Prostate gland (tissue), 2 donors: Measurements from ENCODE around the gene RNF208. TPM values are rescaled to one million over a fixed set of nuclear protein-coding genes. Genes with fewer than 3 reads are reported as not detected.

Experiments
- DNase-seq: peaks from one replicate; pipeline ENCODE4 v3.0.0-alpha.2; 2019; ENCODE audit warnings: low spot score
- H3K27ac ChIP-seq, 2 donors: fragments of 200-600 bp; sonication (generic); 2 replicates each; pipeline ENCODE4 v1.5.1; 2017 to 2019
- H3K27me3 ChIP-seq: fragments of 200-600 bp; sonication (generic); replicated peaks from 2 replicates; pipeline ENCODE4 v1.5.1; 2019; ENCODE audit not compliant: insufficient read depth
- H3K36me3 ChIP-seq, 2 donors: fragments of 200-600 bp; sonication (generic); 1 replicate in 1 of 2; 2 replicates in 1 of 2; pipeline versions ENCODE4 v1.5.1 to v1.8.1; 2017 to 2019
- H3K4me1 ChIP-seq: fragments of 200-600 bp; sonication (generic); replicated peaks from 2 replicates; pipeline ENCODE4 v1.5.1; 2019
- H3K4me3 ChIP-seq, 2 donors: fragments of 200-600 bp; sonication (generic); 2 replicates each; pipeline ENCODE4 v1.5.1; 2017 to 2019
- H3K9me3 ChIP-seq: fragments of 200-600 bp; sonication (generic); 2 replicates; pipeline ENCODE4 v1.5.1; 2017
- POLR2A ChIP-seq: fragments of 450-650 bp; IDR thresholded peaks from one replicate; pipeline ENCODE4 v1.6.1; 2016; ENCODE audit warnings: antibody characterized with exemption, mild to moderate bottlenecking
- POLR2AphosphoS5 ChIP-seq: sonication (generic); formaldehyde crosslinking; IDR thresholded peaks from one replicate; pipeline ENCODE4 v1.6.1; 2017; ENCODE audit warnings: antibody characterized with exemption
- WGBS: methylation state at CpG from one replicate; pipeline ENCODE4 v1.1.5; 2018; 5-methylcytosine and 5-hydroxymethylcytosine counted together
- intact Hi-C: fragments of 100-400 bp; cut with DNase I; formaldehyde crosslinking; loops from one replicate; pipeline ENCODE4 v1.14.2; 2022
- total RNA-seq, 2 donors: library from RNA; depleted of rRNA; stranded (reverse); fragments of >200 nt; gene quantifications; one replicate each; pipeline ENCODE4 v1.1.0, GENCODE V29; 2016
- TF ChIP-seq, protein P1 (sequence below), 4 experiments: fragments of 200-600 bp in 2 of 4; fragments of 450-650 bp in 2 of 4; sonication (generic) in 2 of 4; IDR thresholded peaks; 1 replicate in 3 of 4; 2 replicates in 1 of 4; pipeline ENCODE4 v1.5.1; 2016 to 2019; ENCODE audit warnings: antibody characterized with exemption in 4 of 4, mild to moderate bottlenecking in 2 of 4, moderate library complexity in 2 of 4

RNF208 gene
- total RNA-seq, 2 donors from 2014 or later, result 3.8 to 6.2 TPM

DNA sequence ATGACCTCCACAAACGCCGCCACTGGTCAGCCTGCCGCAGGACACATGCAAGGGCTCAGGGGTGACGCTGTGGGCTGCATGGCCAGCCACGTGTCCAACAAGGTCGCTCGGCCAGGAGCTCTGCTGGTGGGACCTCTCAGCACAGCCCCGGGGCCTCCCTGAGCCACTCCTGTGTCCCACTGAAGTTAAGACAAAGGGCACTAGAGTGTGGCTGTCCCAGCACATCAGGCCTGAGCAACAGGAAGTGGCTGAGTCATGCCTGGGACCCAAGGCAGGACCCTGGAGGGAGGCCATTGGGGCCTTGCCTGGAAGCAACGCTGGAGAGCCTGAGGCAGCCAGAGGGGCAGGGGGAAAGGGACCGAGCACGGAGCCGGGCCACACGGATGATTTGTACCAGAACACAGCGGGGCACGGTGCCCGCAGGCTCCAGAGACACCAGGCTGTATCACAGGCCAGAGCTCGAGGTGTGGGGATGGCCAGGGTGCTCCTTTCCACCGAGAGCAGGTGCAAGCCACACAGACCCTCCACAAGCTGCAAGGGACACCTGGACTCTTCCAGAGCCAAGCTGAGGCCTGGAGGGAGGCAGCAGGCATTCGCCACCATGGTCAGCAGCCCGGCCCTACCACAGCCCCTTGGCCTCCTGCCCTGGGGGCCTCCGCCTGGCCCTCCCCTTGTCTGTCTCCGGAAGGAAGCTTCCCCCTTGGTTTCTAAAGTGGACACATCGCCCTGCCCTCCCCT lies 43.7 kb downstream of the RNF208 start:
- no peak for DNase-seq
- Histone ChIP-seq H3K36me3 (peaks cover 18 to 32% of the 10 kb centered on the region in 2 donors), H3K4me1 (peaks cover 10% of the 10 kb centered on the region), H3K4me3 (no peak overlapping the region), H3K27me3 (no peaks in the 10 kb centered on the region), H3K9me3 (no peaks in the 10 kb centered on the region), H3K27ac (no peak overlapping the region)
- WGBS, result 93% methylated on average over 23 of the region's 23 CpGs
- TF ChIP-seq, protein P1, sequence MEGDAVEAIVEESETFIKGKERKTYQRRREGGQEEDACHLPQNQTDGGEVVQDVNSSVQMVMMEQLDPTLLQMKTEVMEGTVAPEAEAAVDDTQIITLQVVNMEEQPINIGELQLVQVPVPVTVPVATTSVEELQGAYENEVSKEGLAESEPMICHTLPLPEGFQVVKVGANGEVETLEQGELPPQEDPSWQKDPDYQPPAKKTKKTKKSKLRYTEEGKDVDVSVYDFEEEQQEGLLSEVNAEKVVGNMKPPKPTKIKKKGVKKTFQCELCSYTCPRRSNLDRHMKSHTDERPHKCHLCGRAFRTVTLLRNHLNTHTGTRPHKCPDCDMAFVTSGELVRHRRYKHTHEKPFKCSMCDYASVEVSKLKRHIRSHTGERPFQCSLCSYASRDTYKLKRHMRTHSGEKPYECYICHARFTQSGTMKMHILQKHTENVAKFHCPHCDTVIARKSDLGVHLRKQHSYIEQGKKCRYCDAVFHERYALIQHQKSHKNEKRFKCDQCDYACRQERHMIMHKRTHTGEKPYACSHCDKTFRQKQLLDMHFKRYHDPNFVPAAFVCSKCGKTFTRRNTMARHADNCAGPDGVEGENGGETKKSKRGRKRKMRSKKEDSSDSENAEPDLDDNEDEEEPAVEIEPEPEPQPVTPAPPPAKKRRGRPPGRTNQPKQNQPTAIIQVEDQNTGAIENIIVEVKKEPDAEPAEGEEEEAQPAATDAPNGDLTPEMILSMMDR (IDR thresholded peaks at IDR 0.05), result no peak
- no peak for TF ChIP-seq POLR2A
- TF ChIP-seq POLR2AphosphoS5, result no peak
- intact Hi-C loops, result no loop called here

DNA sequence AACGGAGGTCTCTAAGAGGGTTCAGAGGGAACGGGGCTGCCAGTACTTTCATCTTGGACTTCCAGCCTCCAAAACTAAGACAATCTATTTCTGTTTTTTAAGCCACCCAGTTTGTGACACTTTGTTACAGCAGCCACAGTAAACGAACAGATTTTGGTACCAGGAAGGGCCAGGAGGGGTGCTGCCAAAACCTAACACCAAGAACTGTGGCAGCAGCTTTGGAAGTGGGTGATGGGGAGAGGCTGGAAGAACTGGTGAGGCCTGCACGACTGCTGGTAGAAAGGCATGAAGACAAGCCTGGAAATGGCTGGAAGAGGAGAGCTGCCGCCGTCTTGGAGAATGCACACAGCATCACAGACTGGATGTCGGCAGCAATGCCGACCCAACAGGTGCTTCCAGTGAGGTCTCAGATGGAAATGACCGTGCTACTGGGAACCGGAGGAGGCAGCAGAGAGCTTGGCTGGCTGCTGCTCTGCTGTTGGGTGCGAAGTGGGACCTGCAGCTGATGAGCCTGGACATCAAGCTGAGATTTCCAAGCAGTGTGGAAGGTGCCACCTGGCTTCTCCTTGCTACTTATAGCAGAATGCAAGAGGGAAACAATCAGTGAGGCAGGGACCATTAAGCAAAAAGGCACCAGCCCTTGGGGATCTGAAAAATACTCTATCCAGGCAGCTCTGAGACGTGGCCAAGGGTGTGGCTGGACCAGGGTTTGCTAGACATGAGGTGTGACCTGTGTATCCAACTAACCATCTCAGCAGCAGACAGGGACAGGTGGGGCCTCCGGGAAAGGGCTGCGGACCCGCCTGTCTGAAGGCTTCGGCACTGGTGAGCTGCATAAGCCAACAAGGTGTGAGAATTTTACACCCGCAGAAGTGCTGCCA lies 45.5 kb downstream of the RNF208 start:
- no peaks in the 10 kb centered on the region for H3K27me3 ChIP-seq
- no peaks in the 10 kb centered on the region for H3K9me3 ChIP-seq
- no peak overlapping the region for H3K4me3 ChIP-seq
- DNase-seq, result peak; percentile 39
- H3K36me3 ChIP-seq, result peaks cover 12 to 17% of the 10 kb centered on the region in 2 donors
- peak; percentile 55 for TF ChIP-seq POLR2AphosphoS5
- no peak for TF ChIP-seq POLR2A
- TF ChIP-seq, protein P1 (IDR thresholded peaks at IDR 0.05), result peak in 3 of 4 experiments; percentile 28 to 65 (median 60)
- peaks cover 28% of the 10 kb centered on the region for H3K4me1 ChIP-seq
- intact Hi-C loops, result no loop called here
- no peak overlapping the region for H3K27ac ChIP-seq
- WGBS, result 50% methylated on average over 17 of the region's 17 CpGs

DNA sequence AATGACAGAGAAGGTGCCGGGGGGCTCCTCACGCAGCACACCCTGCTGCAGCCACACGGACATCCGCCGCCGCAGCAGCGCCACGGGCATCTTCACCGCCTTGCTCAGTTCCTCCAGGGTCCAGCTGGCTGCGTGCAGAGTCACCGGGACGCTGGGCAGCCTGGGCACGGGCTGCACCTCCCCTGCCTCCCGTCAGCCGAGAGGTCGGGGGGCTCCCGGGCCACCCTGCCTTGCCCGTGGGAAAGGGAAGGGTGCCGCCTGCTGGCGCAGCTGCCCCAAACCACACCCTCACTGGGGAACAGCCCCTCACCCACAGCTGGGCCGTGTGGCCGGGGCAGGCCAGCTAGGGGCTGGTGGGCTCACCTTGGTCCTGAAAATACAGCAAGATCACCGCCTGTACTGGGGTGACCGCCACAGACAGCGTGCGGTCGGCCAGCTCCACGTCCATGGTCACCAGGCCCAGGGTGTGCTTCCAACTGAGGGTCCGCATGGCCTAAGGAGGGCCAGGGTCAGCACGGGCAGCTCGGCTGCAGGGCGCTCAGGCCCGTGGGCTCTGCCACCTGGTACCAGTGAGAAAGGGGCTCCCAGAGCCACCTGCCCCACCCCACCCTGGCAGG lies 46.6 kb downstream of the RNF208 start:
- H3K9me3 ChIP-seq, result no peaks in the 10 kb centered on the region
- peaks cover 39% of the 10 kb centered on the region for H3K4me1 ChIP-seq
- no peak for TF ChIP-seq POLR2A
- TF ChIP-seq, protein P1 (IDR thresholded peaks at IDR 0.05), result peak in 3 of 4 experiments; percentile 8 to 23 (median 21)
- TF ChIP-seq POLR2AphosphoS5, result no peak
- H3K4me3 ChIP-seq, result no peak overlapping the region
- peaks cover 5 to 9% of the 10 kb centered on the region in 2 donors for H3K36me3 ChIP-seq
- intact Hi-C loops, result no loop called here
- no peak overlapping the region for H3K27ac ChIP-seq
- no peaks in the 10 kb centered on the region for H3K27me3 ChIP-seq
- no peak for DNase-seq
- 48% methylated on average over 12 of the region's 33 CpGs for WGBS

DNA sequence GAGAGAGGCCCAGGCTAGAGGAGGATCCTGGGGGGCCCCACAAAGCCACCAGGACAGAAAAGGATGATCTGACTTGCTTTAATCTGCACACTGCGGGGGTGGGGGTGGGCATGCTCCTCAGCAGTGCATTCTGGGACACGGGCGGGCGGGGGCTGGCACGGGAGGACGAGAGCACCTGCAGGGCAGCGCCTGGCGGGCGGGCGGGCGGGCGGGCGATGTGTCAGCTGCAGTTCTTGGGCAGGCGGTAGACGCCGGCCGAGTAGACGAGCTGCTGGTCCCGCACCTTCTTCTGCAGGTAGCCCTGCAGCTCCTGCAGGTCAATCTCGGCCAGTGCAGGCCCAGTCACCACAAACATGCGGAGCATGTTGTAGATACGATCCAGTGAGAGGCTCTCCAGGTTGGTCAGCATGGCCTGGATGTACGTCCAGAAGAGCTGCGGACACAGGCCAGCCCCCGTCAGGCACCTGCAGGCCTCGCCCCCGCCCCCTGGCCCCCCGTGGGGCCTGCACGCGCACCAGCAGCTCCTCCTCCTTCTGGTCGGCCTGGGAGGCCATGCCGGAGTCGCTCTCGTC lies 47.2 kb downstream of the RNF208 start:
- no peak for TF ChIP-seq POLR2A
- TF ChIP-seq POLR2AphosphoS5, result no peak
- TF ChIP-seq, protein P1 (IDR thresholded peaks at IDR 0.05), result no peak
- peak overlapping the region in 1 of 2 donors; percentile 79 for H3K27ac ChIP-seq
- 47% methylated on average over 22 of the region's 34 CpGs for WGBS
- intact Hi-C loops, result no loop called here
- DNase-seq, result no peak
- no peaks in the 10 kb centered on the region for H3K9me3 ChIP-seq
- no peak overlapping the region for H3K4me3 ChIP-seq
- H3K27me3 ChIP-seq, result no peaks in the 10 kb centered on the region
- H3K36me3 ChIP-seq, result peaks cover 0 to 3% of the 10 kb centered on the region in 2 donors
- peaks cover 45% of the 10 kb centered on the region for H3K4me1 ChIP-seq
